Stimulated activated CD8-positive, alpha-beta memory T cell treated with anti-CD3 and anti-CD28 coated beads, Interleukin-12 subunit alpha, Interleukin-12 subunit beta, amount 100 ng/mL, for 1 hour (primary cell): ENCODE results near the gene NKAIN4.
"Not testable (repeated sequence)": the region's sequence is repeated elsewhere in the genome, so short reads cannot be mapped to it uniquely, and the experiment has no call there.

Experiments used
- DNase-seq: peaks from one replicate; pipeline ENCODE4 v3.0.0-alpha.2; 2020; ENCODE audit warnings: low read depth

NKAIN4 gene

GRCh38 chr20:63236116-63236837 is 18.0 kb downstream of the NKAIN4 start:
- DNase-seq = no peak

- no peak for DNase-seq
Measured at GRCh38 chr20:63235399-63235983, 18.8 kb downstream of the NKAIN4 start, which contains the start of gene BIRC7. Gene BIRC7 (plus strand): TSS chr20:63235905. CDS start chr20:63236097, 192 bp downstream.

- no peak for DNase-seq
Measured at GRCh38 chr20:63234693-63235398, 19.4 kb downstream of the NKAIN4 start.

- DNase-seq = no peak
Measured at GRCh38 chr20:63233924-63234323, 20.3 kb downstream of the NKAIN4 start.

- no peak for DNase-seq
Measured at GRCh38 chr20:63233061-63233344, 21.3 kb downstream of the NKAIN4 start.

- no peak for DNase-seq
Measured at GRCh38 chr20:63232235-63233060, 21.8 kb downstream of the NKAIN4 start.

- no peak for DNase-seq
Measured at GRCh38 chr20:63230800-63231268, 23.4 kb downstream of the NKAIN4 start.

- no peak for DNase-seq
Measured at GRCh38 chr20:63228806-63229205, 25.5 kb downstream of the NKAIN4 start.

- no peak for DNase-seq
Measured at GRCh38 chr20:63227260-63227659, 27.0 kb downstream of the NKAIN4 start.

- no peak for DNase-seq
Measured at GRCh38 chr20:63226042-63226943, 28.0 kb downstream of the NKAIN4 start.

- no peak for DNase-seq
Measured at GRCh38 chr20:63225082-63225454, 29.2 kb downstream of the NKAIN4 start.

- DNase-seq = no peak
Measured at GRCh38 chr20:63224412-63225081, 29.7 kb downstream of the NKAIN4 start.

- no peak for DNase-seq
Measured at GRCh38 chr20:63223826-63224207, 30.4 kb downstream of the NKAIN4 start.

- peak; percentile 20 for DNase-seq
Measured at GRCh38 chr20:63223121-63223825, 31.0 kb downstream of the NKAIN4 start.

- DNase-seq = no peak
Measured at GRCh38 chr20:63222541-63222940, 31.7 kb downstream of the NKAIN4 start.

GRCh38 chr20:63221400-63222053 is 32.7 kb downstream of the NKAIN4 start:
- DNase-seq = not testable (repeated sequence)

- no peak for DNase-seq
Measured at GRCh38 chr20:63220696-63221399, 33.4 kb downstream of the NKAIN4 start.

- no peak for DNase-seq
Measured at GRCh38 chr20:63219866-63220521, 34.3 kb downstream of the NKAIN4 start.
